Fibroblast of lung (primary cell): ENCODE measurements around the gene SPATA20. TPM values are rescaled to one million over a fixed set of nuclear protein-coding genes. Genes with fewer than 3 reads are reported as not detected.

Experiments used
- DNase-seq, 2 donors: peaks; one replicate each; pipeline versions ENCODE4 v3.0.0 to v3.0.0-alpha.2; 2010; ENCODE audit warnings: low read depth in 2 of 2
- H2AFZ ChIP-seq: 2 replicates; pipeline ENCODE4 v1.5.1; 2012; ENCODE audit warnings: low read length, control low read depth, inconsistent platforms
- H3K27ac ChIP-seq: 2 replicates; pipeline ENCODE4 v1.5.1; 2011; ENCODE audit warnings: low read length, control low read depth; ENCODE audit not compliant: insufficient read depth
- H3K27me3 ChIP-seq: 2 replicates; pipeline ENCODE4 v1.5.1; 2011; ENCODE audit warnings: mild to moderate bottlenecking, low read length; ENCODE audit not compliant: control insufficient read depth, insufficient read depth
- H3K36me3 ChIP-seq: 2 replicates; pipeline ENCODE4 v1.5.1; 2011; ENCODE audit warnings: low read length; ENCODE audit not compliant: control insufficient read depth, insufficient read depth
- H3K4me1 ChIP-seq: 2 replicates; pipeline ENCODE4 v1.5.1; 2011; ENCODE audit warnings: low read length; ENCODE audit not compliant: control insufficient read depth, insufficient read depth; ENCODE audit errors: extremely low read depth
- H3K4me2 ChIP-seq: 2 replicates; pipeline ENCODE4 v1.5.1; 2011; ENCODE audit warnings: low read length, control low read depth; ENCODE audit not compliant: insufficient read depth; ENCODE audit errors: extremely low read depth
- H3K4me3 ChIP-seq, 4 experiments: fragments of 200-600 bp in 1 of 4; sonication (generic) in 1 of 4; replicated peaks in 1 of 4; 2 replicates each; pipeline ENCODE4 v1.5.1; 2011 to 2016; ENCODE audit warnings: low read length in 4 of 4, low read depth in 3 of 4, mild to moderate bottlenecking in 3 of 4, control low read depth in 2 of 4, inconsistent platforms in 1 of 4, mixed read lengths in 1 of 4; ENCODE audit not compliant: insufficient read depth in 1 of 4; ENCODE audit errors: control extremely low read depth in 1 of 4
- H3K79me2 ChIP-seq: 2 replicates; pipeline ENCODE4 v1.5.1; 2012; ENCODE audit warnings: mild to moderate bottlenecking, low read length, inconsistent platforms; ENCODE audit not compliant: control insufficient read depth, insufficient read depth
- H3K9ac ChIP-seq: 2 replicates; pipeline ENCODE4 v1.5.1; 2011; ENCODE audit warnings: mild to moderate bottlenecking, low read length, control low read depth; ENCODE audit not compliant: insufficient read depth
- H3K9me3 ChIP-seq: 2 replicates; pipeline ENCODE4 v1.5.1; 2012; ENCODE audit warnings: low read depth, low read length; ENCODE audit not compliant: control insufficient read depth, insufficient read depth
- H4K20me1 ChIP-seq: 2 replicates; pipeline ENCODE4 v1.5.1; 2011; ENCODE audit warnings: low read length; ENCODE audit not compliant: control insufficient read depth, insufficient read depth; ENCODE audit errors: extremely low read depth
- EZH2 ChIP-seq: IDR thresholded peaks from 2 replicates; pipeline ENCODE4 v1.5.1; 2012; ENCODE audit warnings: low read length, control low read depth, mild to moderate bottlenecking; ENCODE audit errors: missing control alignments
- polyA plus RNA-seq, 2 donors: library from polyadenylated mRNA; depleted of rRNA in 1 of 2; stranded (reverse) in 1 of 2; unstranded in 1 of 2; fragments of >200 nt; gene quantifications; 2 replicates each; pipeline ENCODE4 v1.2.1, GENCODE V29; 2011 to 2012; ENCODE audit warnings: missing spikeins in 1 of 2
- total RNA-seq: library from RNA; depleted of rRNA; stranded (reverse); fragments of >200 nt; gene quantifications from 2 replicates; pipeline ENCODE4 v1.2.1, GENCODE V29; 2014
- TF ChIP-seq, protein P1 (sequence below), 2 donors: IDR thresholded peaks in 1 of 2; conservative IDR thresholded peaks in 1 of 2; 1 replicate in 1 of 2; 2 replicates in 1 of 2; pipeline ENCODE4 v1.5.1; 2011 to 2012; ENCODE audit warnings: low read length in 2 of 2, control low read depth in 1 of 2, inconsistent platforms in 1 of 2, low read depth in 1 of 2, mild to moderate bottlenecking in 1 of 2

The SPATA20 gene
- total and polyA plus RNA-seq, 2 donors (not counting 1 experiment from before 2014, with no cell fraction given) = 21.6 to 119 TPM

- Histone ChIP-seq H3K27me3 (peaks cover 12% of the 10 kb centered on the region), H3K9ac (no peak overlapping the region), H2AFZ (no peak overlapping the region), H3K27ac (no peak overlapping the region), H3K4me2 (no peak overlapping the region), H3K4me3 (no peak overlapping the region), H3K9me3 (no peaks in the 10 kb centered on the region), H3K79me2 (no peaks in the 10 kb centered on the region), H3K4me1 (no peaks in the 10 kb centered on the region), H3K36me3 (no peaks in the 10 kb centered on the region), H4K20me1 (no peaks in the 10 kb centered on the region)
- TF ChIP-seq EZH2 = no peak
- TF ChIP-seq, protein P1, sequence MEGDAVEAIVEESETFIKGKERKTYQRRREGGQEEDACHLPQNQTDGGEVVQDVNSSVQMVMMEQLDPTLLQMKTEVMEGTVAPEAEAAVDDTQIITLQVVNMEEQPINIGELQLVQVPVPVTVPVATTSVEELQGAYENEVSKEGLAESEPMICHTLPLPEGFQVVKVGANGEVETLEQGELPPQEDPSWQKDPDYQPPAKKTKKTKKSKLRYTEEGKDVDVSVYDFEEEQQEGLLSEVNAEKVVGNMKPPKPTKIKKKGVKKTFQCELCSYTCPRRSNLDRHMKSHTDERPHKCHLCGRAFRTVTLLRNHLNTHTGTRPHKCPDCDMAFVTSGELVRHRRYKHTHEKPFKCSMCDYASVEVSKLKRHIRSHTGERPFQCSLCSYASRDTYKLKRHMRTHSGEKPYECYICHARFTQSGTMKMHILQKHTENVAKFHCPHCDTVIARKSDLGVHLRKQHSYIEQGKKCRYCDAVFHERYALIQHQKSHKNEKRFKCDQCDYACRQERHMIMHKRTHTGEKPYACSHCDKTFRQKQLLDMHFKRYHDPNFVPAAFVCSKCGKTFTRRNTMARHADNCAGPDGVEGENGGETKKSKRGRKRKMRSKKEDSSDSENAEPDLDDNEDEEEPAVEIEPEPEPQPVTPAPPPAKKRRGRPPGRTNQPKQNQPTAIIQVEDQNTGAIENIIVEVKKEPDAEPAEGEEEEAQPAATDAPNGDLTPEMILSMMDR (conservative IDR thresholded peaks at IDR 0.05 in 1 of 2, IDR thresholded peaks at IDR 0.05 in 1 of 2; ENCODE audit: low read depth in 1 of 2, low read length in 2 of 2) = no peak
- no peak for DNase-seq
Measured at GRCh38 chr17:50598487-50598886, 51.5 kb downstream of the SPATA20 start.

GRCh38 chr17:50599606-50600005, 52.6 kb downstream of the SPATA20 start:
- no peaks in the 10 kb centered on the region for H3K36me3 ChIP-seq

GRCh38 chr17:50601823-50602375, 54.9 kb downstream of the SPATA20 start:
- Histone ChIP-seq H2AFZ (no peak overlapping the region), H3K27me3 (peaks cover 26% of the 10 kb centered on the region), H3K27ac (no peak overlapping the region), H3K9me3 (no peaks in the 10 kb centered on the region), H3K9ac (no peak overlapping the region), H3K4me2 (no peak overlapping the region), H4K20me1 (no peaks in the 10 kb centered on the region), H3K36me3 (no peaks in the 10 kb centered on the region), H3K79me2 (no peaks in the 10 kb centered on the region), H3K4me3 (no peak overlapping the region), H3K4me1 (peaks cover 2% of the 10 kb centered on the region)
- no peak for DNase-seq
- TF ChIP-seq, protein P1 (conservative IDR thresholded peaks at IDR 0.05 in 1 of 2, IDR thresholded peaks at IDR 0.05 in 1 of 2; ENCODE audit: low read depth in 1 of 2, low read length in 2 of 2) = no peak
- no peak for TF ChIP-seq EZH2

More at GRCh38 chr17:50599606-50600005, 52.6 kb downstream of the SPATA20 start:
- H3K9me3 ChIP-seq = no peaks in the 10 kb centered on the region
- H3K79me2 ChIP-seq = no peaks in the 10 kb centered on the region
- H3K27me3 ChIP-seq = peaks cover 12% of the 10 kb centered on the region
- H4K20me1 ChIP-seq = no peaks in the 10 kb centered on the region
- TF ChIP-seq EZH2 = no peak
- TF ChIP-seq, protein P1 (conservative IDR thresholded peaks at IDR 0.05 in 1 of 2, IDR thresholded peaks at IDR 0.05 in 1 of 2; ENCODE audit: low read depth in 1 of 2, low read length in 2 of 2) = no peak
- no peak overlapping the region for H3K4me3 ChIP-seq
- peaks cover 2% of the 10 kb centered on the region for H3K4me1 ChIP-seq
- DNase-seq = no peak
- H3K9ac ChIP-seq = no peak overlapping the region
- no peak overlapping the region for H3K27ac ChIP-seq
- no peak overlapping the region for H2AFZ ChIP-seq
- no peak overlapping the region for H3K4me2 ChIP-seq
